Nephron (organoid): Measurements from ENCODE around the gene KLHL21.

Experiments
- H3K27ac Mint-ChIP-seq, 3 experiments: 2 replicates each; pipeline ENCODE4 v1.8.0; 2020; ENCODE audit warnings: mixed read lengths in 3 of 3, mild to moderate bottlenecking in 2 of 3, moderate library complexity in 1 of 3
- H3K27me3 Mint-ChIP-seq: 2 replicates; pipeline ENCODE4 v1.8.0; 2021; ENCODE audit warnings: low read depth, mild to moderate bottlenecking, moderate library complexity, mixed read lengths
- H3K36me3 Mint-ChIP-seq: 2 replicates; pipeline ENCODE4 v1.8.0; 2020; ENCODE audit warnings: low read depth, mixed read lengths
- H3K4me1 Mint-ChIP-seq: 2 replicates; pipeline ENCODE4 v1.8.0; 2020; ENCODE audit warnings: mixed read lengths
- H3K4me3 Mint-ChIP-seq, 3 experiments: 2 replicates each; pipeline ENCODE4 v1.8.0; 2020; ENCODE audit warnings: mild to moderate bottlenecking in 3 of 3, mixed read lengths in 3 of 3, moderate library complexity in 2 of 3
- H3K9me3 Mint-ChIP-seq: 2 replicates; pipeline ENCODE4 v1.8.0; 2020; ENCODE audit warnings: mixed read lengths
- CTCF ChIP-seq, 3 experiments: fragments of 200-600 bp; sonication (generic); IDR thresholded peaks; one replicate each; pipeline ENCODE4 v1.5.0; 2021; ENCODE audit warnings: antibody characterized with exemption in 3 of 3; ENCODE audit not compliant: unreplicated experiment in 3 of 3

Gene KLHL21

GRCh38 chr1:6577831-6578525 is 24.7 kb downstream of the KLHL21 start:
- Mint-ChIP-seq H3K27me3 (no peaks in the 10 kb centered on the region), H3K4me1 (peaks cover 27% of the 10 kb centered on the region), H3K36me3 (no peaks in the 10 kb centered on the region), H3K4me3 (peak overlapping the region; percentile 41 to 62 (median 56)), H3K27ac (no peak overlapping the region), H3K9me3 (no peaks in the 10 kb centered on the region)
- TF ChIP-seq CTCF (IDR thresholded peaks at IDR 0.05; ENCODE audit: unreplicated experiment in 3 of 3): no peak

- H3K4me1 Mint-ChIP-seq: peaks cover 8% of the 10 kb centered on the region
- no peak overlapping the region for H3K27ac Mint-ChIP-seq
- no peak overlapping the region for H3K4me3 Mint-ChIP-seq
- no peaks in the 10 kb centered on the region for H3K36me3 Mint-ChIP-seq
- no peaks in the 10 kb centered on the region for H3K9me3 Mint-ChIP-seq
- peaks cover 5% of the 10 kb centered on the region for H3K27me3 Mint-ChIP-seq
- TF ChIP-seq CTCF (IDR thresholded peaks at IDR 0.05; ENCODE audit: unreplicated experiment in 3 of 3): no peak
These were observed 27.9 kb downstream of the KLHL21 start for GRCh38 chr1:6574818-6575217.

GRCh38 chr1:6574025-6574620 is 28.5 kb downstream of the KLHL21 start:
- Mint-ChIP-seq H3K27me3 (peaks cover 10% of the 10 kb centered on the region), H3K36me3 (no peaks in the 10 kb centered on the region)

GRCh38 chr1:6572653-6573383 is 29.9 kb downstream of the KLHL21 start:
- H3K4me3 Mint-ChIP-seq: no peak overlapping the region
- H3K36me3 Mint-ChIP-seq: no peaks in the 10 kb centered on the region
- peaks cover 11% of the 10 kb centered on the region for H3K27me3 Mint-ChIP-seq
- no peaks in the 10 kb centered on the region for H3K4me1 Mint-ChIP-seq
- TF ChIP-seq CTCF (IDR thresholded peaks at IDR 0.05; ENCODE audit: unreplicated experiment in 3 of 3): no peak
- no peak overlapping the region for H3K27ac Mint-ChIP-seq
- no peaks in the 10 kb centered on the region for H3K9me3 Mint-ChIP-seq

More at GRCh38 chr1:6574025-6574620, 28.5 kb downstream of the KLHL21 start:
- H3K4me1 Mint-ChIP-seq: peaks cover 1% of the 10 kb centered on the region
- no peaks in the 10 kb centered on the region for H3K9me3 Mint-ChIP-seq
- no peak overlapping the region for H3K27ac Mint-ChIP-seq
- no peak for TF ChIP-seq CTCF (IDR thresholded peaks at IDR 0.05; ENCODE audit: unreplicated experiment in 3 of 3)
- H3K4me3 Mint-ChIP-seq: no peak overlapping the region

- peaks cover 11% of the 10 kb centered on the region for H3K27me3 Mint-ChIP-seq
- no peak for TF ChIP-seq CTCF (IDR thresholded peaks at IDR 0.05; ENCODE audit: unreplicated experiment in 3 of 3)
- H3K36me3 Mint-ChIP-seq: no peaks in the 10 kb centered on the region
- H3K27ac Mint-ChIP-seq: no peak overlapping the region
- H3K4me3 Mint-ChIP-seq: no peak overlapping the region
- no peaks in the 10 kb centered on the region for H3K9me3 Mint-ChIP-seq
- no peaks in the 10 kb centered on the region for H3K4me1 Mint-ChIP-seq
These were observed 31.7 kb downstream of the KLHL21 start for GRCh38 chr1:6570987-6571386.
